HepG2 (cell line): ENCODE measurements around the gene PACSIN1. TPM values are rescaled to one million over a fixed set of nuclear protein-coding genes. Genes with fewer than 3 reads are reported as not detected.
A peak's percentile ranks its signal among the peaks of the same experiment; 100 is the strongest.

Source experiments
- ATAC-seq: fragments of 200-7000 bp; cut with Tn5 transposase; 3 replicates; pipeline ENCODE4 v1.9.1; 2020; ENCODE audit warnings: mild to moderate bottlenecking, moderate library complexity
- BruUV-seq: library from RNA; stranded (reverse); fragments of 400-500 nt; replicated peaks from 2 replicates; lab custom pipeline; 2021; lab: Mats Ljungman, UMichigan
- CTCF ChIA-PET: fragments of 300-600 bp; formaldehyde crosslinking; extraction: SDS; loops from one replicate; lab custom pipeline; 2021; ENCODE audit warnings: low total read pairs, inconsistent platforms, low intra/inter-chr PET ratio; lab: Yijun Ruan, JAX
- POLR2A ChIA-PET: fragments of 350-600 bp; sonication (Branson Sonifier 250); formaldehyde crosslinking; loops from one replicate; lab custom pipeline; 2020; ENCODE audit warnings: antibody characterized with exemption, inconsistent platforms; lab: Yijun Ruan, JAX
- DNase-seq: peaks from one replicate; pipeline ENCODE4 v3.0.0-alpha.2; 2015; ENCODE audit warnings: low spot score
- FAIRE-seq: peaks from 3 replicates; lab custom pipeline; 2011; peaks lifted over from hg19 to GRCh38; lab: Jason Lieb, UNC
- H2AFZ ChIP-seq: one replicate; pipeline ENCODE4 v1.6.1; 2011; ENCODE audit warnings: low read length, inconsistent platforms
- H3K27ac ChIP-seq: fragments of 300-600 bp; 3 replicates; pipeline ENCODE4 v1.8.0; 2011; ENCODE audit warnings: mixed run types, mild to moderate bottlenecking, mixed read lengths, low read length, inconsistent platforms; ENCODE audit not compliant: insufficient read depth; ENCODE audit errors: extremely low read length
- H3K27me3 ChIP-seq, 2 experiments: fragments of 200-600 bp in 1 of 2; 2 replicates in 1 of 2; 3 replicates in 1 of 2; pipeline versions ENCODE4 v1.6.0 to v1.8.0; 2011; ENCODE audit warnings: low read length in 2 of 2, mild to moderate bottlenecking in 2 of 2, moderate library complexity in 2 of 2, inconsistent platforms in 1 of 2; ENCODE audit not compliant: insufficient read depth in 2 of 2, control insufficient read depth in 1 of 2
- H3K36me3 ChIP-seq, 2 experiments: fragments of 200-600 bp in 1 of 2; replicated peaks in 1 of 2; 2 replicates in 1 of 2; 3 replicates in 1 of 2; pipeline versions ENCODE4 v1.5.1 to v1.8.0; 2011; ENCODE audit warnings: low read length in 2 of 2, inconsistent platforms in 1 of 2; ENCODE audit not compliant: insufficient read depth in 2 of 2, control insufficient read depth in 1 of 2
- H3K4me1 ChIP-seq: 2 replicates; pipeline ENCODE4 v1.5.1; 2012; ENCODE audit warnings: low read length, inconsistent platforms; ENCODE audit not compliant: insufficient read depth
- H3K4me2 ChIP-seq: 2 replicates; pipeline ENCODE4 v1.6.0; 2011; ENCODE audit warnings: low read depth, low read length, inconsistent platforms
- H3K4me3 ChIP-seq, 3 experiments: fragments of 200-600 bp in 1 of 3; sonication (generic), shearing (Covaris generic) in 1 of 3; replicated peaks in 1 of 3; 2 replicates each; pipeline ENCODE4 v1.5.1; 2011 to 2016; ENCODE audit warnings: low read length in 3 of 3, inconsistent platforms in 2 of 3, low read depth in 2 of 3, mild to moderate bottlenecking in 2 of 3, control low read depth in 1 of 3, mixed read lengths in 1 of 3; ENCODE audit not compliant: insufficient read depth in 1 of 3
- H3K79me2 ChIP-seq: one replicate; pipeline ENCODE4 v1.6.1; 2011; ENCODE audit warnings: low read length, inconsistent platforms; ENCODE audit not compliant: insufficient read depth
- H3K9ac ChIP-seq: 2 replicates; pipeline ENCODE4 v1.6.0; 2011; ENCODE audit warnings: mild to moderate bottlenecking, low read depth, low read length, inconsistent platforms; ENCODE audit not compliant: insufficient read depth
- H3K9me3 ChIP-seq: 2 replicates; pipeline ENCODE4 v1.5.1; 2012; ENCODE audit warnings: mild to moderate bottlenecking, low read length
- H4K20me1 ChIP-seq: 2 replicates; pipeline ENCODE4 v1.6.0; 2011; ENCODE audit warnings: inconsistent platforms, mild to moderate bottlenecking, low read length, moderate library complexity; ENCODE audit not compliant: insufficient read depth
- HDAC2 ChIP-seq: sonication (generic); formaldehyde crosslinking; IDR thresholded peaks from 2 replicates; pipeline ENCODE4 v1.4.0; 2020; ENCODE audit warnings: missing genetic modification reagents
- KAT2B ChIP-seq: fragments of 150-350 bp; IDR thresholded peaks from 2 replicates; pipeline ENCODE4 v1.6.1; 2014; ENCODE audit warnings: low read depth, low read length, borderline replicate concordance
- NR2F6 ChIP-seq, 2 experiments: IDR thresholded peaks; 2 replicates each; pipeline ENCODE4 v1.6.1; 2016; ENCODE audit warnings: antibody characterized with exemption in 1 of 2, mild to moderate bottlenecking in 1 of 2
- STAT6 ChIP-seq: sonication (generic); formaldehyde crosslinking; IDR thresholded peaks from 2 replicates; pipeline ENCODE4 v1.4.0; 2020; ENCODE audit warnings: missing genetic modification reagents, mild to moderate bottlenecking, borderline replicate concordance
- ZNF136 ChIP-seq: sonication (generic); formaldehyde crosslinking; IDR thresholded peaks from 2 replicates; pipeline ENCODE4 v1.8.1; 2022; ENCODE audit warnings: low read depth, mild to moderate bottlenecking, moderate library complexity, missing genetic modification reagents
- ZNF17 ChIP-seq: sonication (generic); formaldehyde crosslinking; IDR thresholded peaks from 2 replicates; pipeline ENCODE4 v1.5.0; 2020; ENCODE audit warnings: mild to moderate bottlenecking, missing genetic modification reagents
- ZNF451 ChIP-seq: sonication (generic); formaldehyde crosslinking; IDR thresholded peaks from 2 replicates; pipeline ENCODE4 v1.5.0; 2020; ENCODE audit warnings: mild to moderate bottlenecking, missing genetic modification reagents
- ZNF580 ChIP-seq: IDR thresholded peaks from 2 replicates; pipeline ENCODE4 v1.6.1; 2016; ENCODE audit warnings: low read depth, borderline replicate concordance
- ZNF816 ChIP-seq: sonication (generic); formaldehyde crosslinking; IDR thresholded peaks from 2 replicates; pipeline ENCODE4 v1.8.0; 2022; ENCODE audit warnings: missing genetic modification reagents, mild to moderate bottlenecking, borderline replicate concordance
- ZNF891 ChIP-seq: sonication (generic); formaldehyde crosslinking; IDR thresholded peaks from 2 replicates; pipeline ENCODE4 v1.5.0; 2020; ENCODE audit warnings: mild to moderate bottlenecking, missing genetic modification reagents
- WGBS: methylation state at CpG from one replicate; pipeline ENCODE4 v1.1.6; 2017; ENCODE audit warnings: low lambda C conversion rate; 5-methylcytosine and 5-hydroxymethylcytosine counted together
- in situ Hi-C: cut with HindIII; loops from 2 replicates; pipeline ENCODE4 v1.10.0; 2017; ENCODE audit warnings: low pct_unique_long_range_greater_than_20kb; ENCODE audit not compliant: extremely low pct_ligation_motif_present
- intact Hi-C: fragments of 100-400 bp; cut with micrococcal nuclease; formaldehyde crosslinking; loops from one replicate; pipeline ENCODE4 v1.10.0; 2022; ENCODE audit not compliant: unreplicated experiment
- polyA plus RNA-seq, 8 experiments: library from polyadenylated mRNA; depleted of rRNA in 3 of 8; stranded (reverse) in 7 of 8; unstranded in 1 of 8; fragments of >200 nt; fragmentation: Illumina TruSeq in 4 of 8; extraction: Trizol in 4 of 8; gene quantifications; 2 replicates each; pipeline versions ENCODE4 v1.2.1 to v1.2.3, GENCODE V29; 2011 to 2016; ENCODE audit warnings: low read depth in 4 of 8, missing spikeins in 1 of 8, mixed read lengths in 1 of 8; ENCODE audit not compliant: insufficient read depth in 1 of 8
- total RNA-seq, 5 experiments: library from RNA; depleted of rRNA; stranded (reverse); fragments of >200 nt; fragmentation: Illumina TruSeq; extraction: Trizol; gene quantifications; 2 replicates each; pipeline ENCODE4 v1.2.3, GENCODE V29; 2016; ENCODE audit warnings: low read depth in 1 of 5
- TF ChIP-seq, protein P1 (sequence below): sonication (generic); formaldehyde crosslinking; IDR thresholded peaks from one replicate; pipeline ENCODE4 v1.5.1; 2020; ENCODE audit warnings: mild to moderate bottlenecking, missing genetic modification reagents; ENCODE audit errors: not compliant biosample characterization

Gene PACSIN1
- total and polyA plus RNA-seq, 2 of the 13 experiments (the other 11 are each of a cell fraction or from before 2014, with no cell fraction given), result not detected

DNA sequence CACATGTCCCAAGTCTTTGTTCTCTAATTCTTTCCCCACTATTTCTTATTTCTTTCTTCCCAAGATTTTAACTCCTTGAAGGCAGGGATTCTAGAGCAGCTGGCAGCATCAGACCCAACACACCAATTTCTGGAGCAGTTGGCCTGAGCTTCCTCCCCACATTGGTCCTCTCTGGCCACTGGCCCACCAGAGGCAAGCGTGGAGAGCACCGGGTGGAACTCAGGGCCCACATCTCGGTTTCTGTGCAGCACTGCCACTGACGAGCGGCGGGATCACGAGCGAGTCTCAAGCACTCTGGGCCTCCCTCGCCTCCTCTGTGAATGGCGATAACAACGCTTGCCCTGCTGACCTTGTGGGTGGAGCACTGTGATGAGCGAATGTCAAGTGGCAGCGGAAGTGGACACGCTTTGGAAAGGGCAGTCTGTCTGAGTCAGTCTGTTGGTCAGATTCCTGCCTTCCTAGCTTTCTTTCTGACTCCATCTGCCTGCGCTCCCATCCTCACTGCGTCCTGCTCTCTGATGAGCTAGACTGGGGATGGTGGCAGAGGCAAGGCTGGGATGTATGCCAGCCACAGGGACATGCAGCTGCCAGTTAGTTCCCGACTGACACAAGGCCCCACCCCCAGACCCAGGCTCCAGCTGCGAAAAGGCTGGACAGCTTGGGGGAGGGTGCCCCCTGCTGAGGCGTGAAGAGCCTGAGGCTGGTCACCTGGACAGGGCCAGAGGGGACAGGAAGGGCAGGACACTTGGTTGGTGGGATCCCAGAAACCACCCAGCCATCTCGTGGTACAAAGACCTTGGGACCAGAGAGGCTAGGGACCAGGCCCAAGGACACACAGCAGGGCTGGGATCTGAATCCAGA, 94.7 kb downstream of the PACSIN1 start:
- H3K27me3 ChIP-seq, result peaks cover 13 to 47% of the 10 kb centered on the region in 2 experiments; a peak in 4 of 5 replicates
- H3K4me3 ChIP-seq, result peak overlapping the region; percentile 12 to 61 (median 20); a peak in 3 of 6 replicates
- ChIA-PET CTCF (no interaction called here), POLR2A (interaction anchor here (0.5 to 1.1 kb wide), 2 partner anchors 82 to 102 kb away, joined by 3 read pairs; no protein-coding TSS in a partner anchor)
- H3K36me3 ChIP-seq, result no peaks in the 10 kb centered on the region
- no peaks in the 10 kb centered on the region for H3K9me3 ChIP-seq
- in situ Hi-C loops, result no loop called here
- DNase-seq, result peak; percentile 89
- H3K4me1 ChIP-seq, result peaks cover 44% of the 10 kb centered on the region
- no peaks in the 10 kb centered on the region for H4K20me1 ChIP-seq
- H2AFZ ChIP-seq, result no peak overlapping the region
- H3K4me2 ChIP-seq, result peak overlapping the region; percentile 81
- intact Hi-C loops, result loop anchor here (1.0 to 5.0 kb wide), 4 partner anchors 33 to 398 kb away; no protein-coding TSS in a partner anchor
- H3K27ac ChIP-seq, result no peak overlapping the region
- no peaks in the 10 kb centered on the region for H3K79me2 ChIP-seq
- 1% methylated on average over 18 of the region's 20 CpGs for WGBS
- BruUV-seq, result no TSS peak
- FAIRE-seq, result peak; percentile 95
- no peak overlapping the region for H3K9ac ChIP-seq
- peak; percentile 78 for ATAC-seq
- no peak for TF ChIP-seq KAT2B
- TF ChIP-seq ZNF136 (CRISPR knock-in tag), result peak; percentile 65; the same call in 1 of the 2 replicates
- no peak for TF ChIP-seq STAT6 (CRISPR knock-in tag)
- TF ChIP-seq ZNF17 (CRISPR knock-in tag), result no peak
- no peak for TF ChIP-seq ZNF580
- peak; percentile 95 for TF ChIP-seq NR2F6 (IDR thresholded peaks at IDR 0.05)
- TF ChIP-seq NR2F6 (CRISPR knock-in tag; IDR thresholded peaks at IDR 0.05), result peak; percentile 99
- TF ChIP-seq ZNF816 (CRISPR knock-in tag), result no peak
- peak; percentile 70 for TF ChIP-seq HDAC2 (CRISPR knock-in tag)
- TF ChIP-seq ZNF891, result no peak; the same call in 1 of the 2 replicates
- TF ChIP-seq ZNF451 (CRISPR knock-in tag), result peak; percentile 77; the same call in 1 of the 2 replicates
- TF ChIP-seq, protein P1, sequence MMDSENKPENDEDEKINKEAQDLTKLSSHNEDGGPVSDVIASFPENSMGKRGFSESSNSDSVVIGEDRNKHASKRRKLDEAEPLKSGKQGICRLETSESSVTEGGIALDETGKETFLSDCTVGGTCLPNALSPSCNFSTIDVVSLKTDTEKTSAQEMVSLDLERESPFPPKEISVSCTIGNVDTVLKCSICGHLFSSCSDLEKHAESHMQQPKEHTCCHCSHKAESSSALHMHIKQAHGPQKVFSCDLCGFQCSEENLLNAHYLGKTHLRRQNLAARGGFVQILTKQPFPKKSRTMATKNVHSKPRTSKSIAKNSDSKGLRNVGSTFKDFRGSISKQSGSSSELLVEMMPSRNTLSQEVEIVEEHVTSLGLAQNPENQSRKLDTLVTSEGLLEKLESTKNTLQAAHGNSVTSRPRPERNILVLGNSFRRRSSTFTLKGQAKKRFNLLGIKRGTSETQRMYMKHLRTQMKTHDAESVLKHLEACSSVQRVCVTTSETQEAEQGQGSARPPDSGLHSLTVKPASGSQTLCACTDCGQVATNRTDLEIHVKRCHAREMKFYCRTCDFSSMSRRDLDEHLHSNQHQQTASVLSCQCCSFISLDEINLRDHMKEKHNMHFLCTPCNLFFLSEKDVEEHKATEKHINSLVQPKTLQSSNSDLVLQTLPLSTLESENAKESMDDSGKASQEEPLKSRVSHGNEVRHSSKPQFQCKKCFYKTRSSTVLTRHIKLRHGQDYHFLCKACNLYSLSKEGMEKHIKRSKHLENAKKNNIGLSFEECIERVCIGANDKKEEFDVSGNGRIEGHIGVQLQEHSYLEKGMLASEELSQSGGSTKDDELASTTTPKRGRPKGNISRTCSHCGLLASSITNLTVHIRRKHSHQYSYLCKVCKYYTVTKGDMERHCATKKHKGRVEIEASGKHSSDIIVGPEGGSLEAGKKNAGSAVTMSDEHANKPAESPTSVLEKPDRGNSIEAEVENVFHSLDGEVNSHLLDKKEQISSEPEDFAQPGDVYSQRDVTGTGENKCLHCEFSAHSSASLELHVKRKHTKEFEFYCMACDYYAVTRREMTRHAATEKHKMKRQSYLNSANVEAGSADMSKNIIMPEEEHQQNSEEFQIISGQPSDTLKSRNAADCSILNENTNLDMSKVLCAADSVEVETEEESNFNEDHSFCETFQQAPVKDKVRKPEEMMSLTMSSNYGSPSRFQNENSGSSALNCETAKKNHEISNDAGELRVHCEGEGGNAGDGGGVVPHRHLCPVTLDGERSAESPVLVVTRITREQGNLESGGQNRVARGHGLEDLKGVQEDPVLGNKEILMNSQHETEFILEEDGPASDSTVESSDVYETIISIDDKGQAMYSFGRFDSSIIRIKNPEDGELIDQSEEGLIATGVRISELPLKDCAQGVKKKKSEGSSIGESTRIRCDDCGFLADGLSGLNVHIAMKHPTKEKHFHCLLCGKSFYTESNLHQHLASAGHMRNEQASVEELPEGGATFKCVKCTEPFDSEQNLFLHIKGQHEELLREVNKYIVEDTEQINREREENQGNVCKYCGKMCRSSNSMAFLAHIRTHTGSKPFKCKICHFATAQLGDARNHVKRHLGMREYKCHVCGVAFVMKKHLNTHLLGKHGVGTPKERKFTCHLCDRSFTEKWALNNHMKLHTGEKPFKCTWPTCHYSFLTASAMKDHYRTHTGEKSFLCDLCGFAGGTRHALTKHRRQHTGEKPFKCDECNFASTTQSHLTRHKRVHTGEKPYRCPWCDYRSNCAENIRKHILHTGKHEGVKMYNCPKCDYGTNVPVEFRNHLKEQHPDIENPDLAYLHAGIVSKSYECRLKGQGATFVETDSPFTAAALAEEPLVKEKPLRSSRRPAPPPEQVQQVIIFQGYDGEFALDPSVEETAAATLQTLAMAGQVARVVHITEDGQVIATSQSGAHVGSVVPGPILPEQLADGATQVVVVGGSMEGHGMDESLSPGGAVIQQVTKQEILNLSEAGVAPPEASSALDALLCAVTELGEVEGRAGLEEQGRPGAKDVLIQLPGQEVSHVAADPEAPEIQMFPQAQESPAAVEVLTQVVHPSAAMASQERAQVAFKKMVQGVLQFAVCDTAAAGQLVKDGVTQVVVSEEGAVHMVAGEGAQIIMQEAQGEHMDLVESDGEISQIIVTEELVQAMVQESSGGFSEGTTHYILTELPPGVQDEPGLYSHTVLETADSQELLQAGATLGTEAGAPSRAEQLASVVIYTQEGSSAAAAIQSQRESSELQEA (CRISPR knock-in tag), result no peak
